Activated CD8-positive, alpha-beta memory T cell treated with anti-CD3 and anti-CD28 coated beads, Interleukin-2, amount 50 U/mL, for 24 hours (primary cell): ENCODE data around the gene MYO1A.
"Not testable (repeated sequence)": the region's sequence is repeated elsewhere in the genome, so short reads cannot be mapped to it uniquely, and the experiment has no call there.

ENCODE experiments used
- DNase-seq: peaks from one replicate; pipeline ENCODE4 v3.0.0-alpha.2; 2020; ENCODE audit errors: extremely low read depth

Gene MYO1A

GRCh38 chr12:57087010-57087690, 37.2 kb upstream of the MYO1A start:
- DNase-seq, result peak; percentile 83

- no peak for DNase-seq
These were observed 36.6 kb upstream of the MYO1A start for GRCh38 chr12:57086493-57087009.

- no peak for DNase-seq
These were observed 36.1 kb upstream of the MYO1A start for GRCh38 chr12:57085999-57086492.

GRCh38 chr12:57080855-57081254, 30.9 kb upstream of the MYO1A start:
- DNase-seq, result no peak

- DNase-seq, result no peak
These were observed 29.9 kb upstream of the MYO1A start for GRCh38 chr12:57079821-57080220.

- DNase-seq, result peak; percentile 95
These were observed 28.8 kb upstream of the MYO1A start, which contains the start of gene NEMP1 for GRCh38 chr12:57078519-57079404. TSS of gene NEMP1 (minus strand) at chr12:57078791. CDS start at chr12:57078745, 46 bp downstream.

- not testable (repeated sequence) for DNase-seq
These were observed 23.9 kb upstream of the MYO1A start for GRCh38 chr12:57073566-57074450.

- no peak for DNase-seq
These were observed 22.7 kb upstream of the MYO1A start for GRCh38 chr12:57072661-57073060.

GRCh38 chr12:57069523-57069922, 19.6 kb upstream of the MYO1A start:
- no peak for DNase-seq

- no peak for DNase-seq
These were observed 16.3 kb upstream of the MYO1A start for GRCh38 chr12:57066245-57066644.

- DNase-seq, result peak; percentile 29
These were observed 14.2 kb upstream of the MYO1A start for GRCh38 chr12:57063991-57064685.

- DNase-seq, result no peak
These were observed 8.5 kb upstream of the MYO1A start for GRCh38 chr12:57058454-57058853.

GRCh38 chr12:57057067-57057751, 7.3 kb upstream of the MYO1A start:
- DNase-seq, result no peak

- no peak for DNase-seq
These were observed 5.9 kb upstream of the MYO1A start for GRCh38 chr12:57055824-57056223.

GRCh38 chr12:57053901-57054300, 4.0 kb upstream of the MYO1A start:
- not testable (repeated sequence) for DNase-seq

- not testable (repeated sequence) for DNase-seq
These were observed 3.2 kb upstream of the MYO1A start for GRCh38 chr12:57053146-57053545.

- DNase-seq, result no peak
These were observed 1.1 kb upstream of the MYO1A start for GRCh38 chr12:57051011-57051410.

- DNase-seq, result no peak
These were observed 846 bp downstream of the MYO1A start for GRCh38 chr12:57049119-57049446.

- DNase-seq, result no peak
These were observed 1.4 kb downstream of the MYO1A start for GRCh38 chr12:57048423-57049118.

GRCh38 chr12:57047981-57048380, 1.9 kb downstream of the MYO1A start:
- DNase-seq, result no peak
